Skeletal muscle satellite cell (primary cell): ENCODE measurements around the gene TOM1L1.

ENCODE experiments used
- H3K27me3 ChIP-seq: 2 replicates; pipeline ENCODE4 v1.7.0; 2013; ENCODE audit warnings: low read length; ENCODE audit not compliant: control insufficient read depth, insufficient read depth
- H3K36me3 ChIP-seq: 2 replicates; pipeline ENCODE4 v1.7.0; 2013; ENCODE audit warnings: mild to moderate bottlenecking, control low read depth, low read length; ENCODE audit not compliant: insufficient read depth
- H3K4me1 ChIP-seq: 2 replicates; pipeline ENCODE4 v1.7.0; 2013; ENCODE audit warnings: low read length; ENCODE audit not compliant: control insufficient read depth, insufficient read depth
- H3K4me2 ChIP-seq: 2 replicates; pipeline ENCODE4 v1.7.0; 2013; ENCODE audit warnings: mild to moderate bottlenecking, low read length
- H3K4me3 ChIP-seq: 2 replicates; pipeline ENCODE4 v1.7.0; 2013; ENCODE audit warnings: low read length
- H3K9ac ChIP-seq: 2 replicates; pipeline ENCODE4 v1.7.0; 2013; ENCODE audit warnings: mild to moderate bottlenecking, low read depth, low read length, moderate library complexity
- H3K9me3 ChIP-seq: replicated peaks from 2 replicates; pipeline ENCODE4 v1.7.0; 2013; ENCODE audit warnings: mild to moderate bottlenecking, control low read depth, low read length

TOM1L1 gene

GRCh38 chr17:54876656-54877195 lies 23.9 kb upstream of the TOM1L1 start:
- Histone ChIP-seq H3K36me3 (no peaks in the 10 kb centered on the region), H3K9me3 (no peaks in the 10 kb centered on the region), H3K4me1 (no peaks in the 10 kb centered on the region), H3K4me2 (no peak overlapping the region), H3K9ac (no peak overlapping the region), H3K4me3 (no peak overlapping the region), H3K27me3 (no peaks in the 10 kb centered on the region)

DNA sequence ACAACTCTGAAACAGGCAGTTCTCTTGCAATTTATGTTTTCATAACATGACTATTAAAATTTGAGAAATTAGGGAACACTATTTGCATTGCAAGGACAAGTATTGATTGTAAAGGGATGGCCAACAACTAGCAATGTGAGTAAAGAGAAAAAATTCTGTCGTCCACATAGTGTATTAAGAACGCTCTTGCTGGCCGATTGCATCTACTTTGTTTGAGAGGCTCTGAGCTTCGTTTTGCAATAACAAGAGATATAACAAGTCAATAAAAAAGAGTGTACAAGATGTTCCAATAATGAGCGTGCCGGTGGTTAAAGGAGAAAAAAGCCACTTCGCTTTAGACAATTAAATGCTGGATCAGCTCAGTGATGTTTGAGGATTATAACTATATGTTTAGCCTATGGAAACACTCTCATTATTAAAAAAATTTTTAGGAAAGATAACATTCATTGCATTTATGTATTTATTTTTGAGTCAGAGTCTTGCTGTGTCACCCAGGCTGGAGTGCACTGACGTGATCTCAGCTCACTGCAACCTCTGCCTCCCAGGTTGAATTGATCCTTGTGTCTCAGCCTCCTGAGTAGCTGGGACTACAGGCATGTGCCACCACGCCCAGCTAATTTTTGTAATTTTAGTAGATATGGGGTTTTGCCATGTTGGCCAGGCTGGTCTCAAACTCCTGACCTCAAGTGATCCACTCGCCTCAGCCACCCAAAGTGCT lies 19.2 kb upstream of the TOM1L1 start:
- Histone ChIP-seq H3K4me1 (no peaks in the 10 kb centered on the region), H3K9me3 (no peaks in the 10 kb centered on the region), H3K9ac (no peak overlapping the region)

DNA sequence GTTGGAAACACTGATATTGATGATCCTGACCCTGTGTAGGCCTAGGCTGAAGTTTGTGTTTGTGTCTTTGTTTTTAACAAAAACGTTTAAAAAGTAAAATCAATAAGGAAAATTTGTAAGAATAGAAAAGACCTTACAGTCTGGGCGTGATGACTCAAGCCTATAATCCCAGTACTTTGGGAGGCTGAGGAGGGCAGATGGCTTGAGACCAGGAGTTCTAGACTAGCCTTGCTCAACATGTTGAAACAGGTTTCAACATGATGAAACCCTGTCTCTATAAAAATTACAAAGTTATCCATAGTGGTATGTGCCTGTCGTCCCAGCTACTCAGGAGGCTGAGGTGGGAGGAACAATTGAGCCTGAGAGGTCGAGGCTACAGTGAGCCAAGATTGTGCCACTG lies 18.3 kb upstream of the TOM1L1 start:
- Histone ChIP-seq H3K36me3 (no peaks in the 10 kb centered on the region), H3K27me3 (no peaks in the 10 kb centered on the region), H3K4me3 (no peak overlapping the region), H3K4me2 (no peak overlapping the region), H3K9ac (no peak overlapping the region), H3K9me3 (no peaks in the 10 kb centered on the region), H3K4me1 (no peaks in the 10 kb centered on the region)

More for the DNA sequence above, 19.2 kb upstream of the TOM1L1 start:
- H3K4me3 ChIP-seq: no peak overlapping the region
- H3K4me2 ChIP-seq: no peak overlapping the region
- no peaks in the 10 kb centered on the region for H3K27me3 ChIP-seq
- H3K36me3 ChIP-seq: no peaks in the 10 kb centered on the region

- Histone ChIP-seq H3K4me3 (no peak overlapping the region), H3K9ac (no peak overlapping the region), H3K9me3 (no peaks in the 10 kb centered on the region), H3K4me2 (no peak overlapping the region), H3K27me3 (no peaks in the 10 kb centered on the region), H3K4me1 (no peaks in the 10 kb centered on the region), H3K36me3 (no peaks in the 10 kb centered on the region)
Measured at GRCh38 chr17:54882950-54883349, 17.7 kb upstream of the TOM1L1 start.

- no peaks in the 10 kb centered on the region for H3K36me3 ChIP-seq
- H3K9ac ChIP-seq: no peak overlapping the region
- no peaks in the 10 kb centered on the region for H3K9me3 ChIP-seq
- no peak overlapping the region for H3K4me3 ChIP-seq
- H3K4me2 ChIP-seq: no peak overlapping the region
- no peaks in the 10 kb centered on the region for H3K4me1 ChIP-seq
- no peaks in the 10 kb centered on the region for H3K27me3 ChIP-seq
Measured at GRCh38 chr17:54883939-54884338, 16.7 kb upstream of the TOM1L1 start.

GRCh38 chr17:54887787-54888186 lies 12.9 kb upstream of the TOM1L1 start:
- H3K4me1 ChIP-seq: peaks cover 3% of the 10 kb centered on the region
- H3K4me3 ChIP-seq: no peak overlapping the region
- H3K4me2 ChIP-seq: no peak overlapping the region
- no peaks in the 10 kb centered on the region for H3K9me3 ChIP-seq
- no peaks in the 10 kb centered on the region for H3K27me3 ChIP-seq
- no peak overlapping the region for H3K9ac ChIP-seq
- H3K36me3 ChIP-seq: no peaks in the 10 kb centered on the region

DNA sequence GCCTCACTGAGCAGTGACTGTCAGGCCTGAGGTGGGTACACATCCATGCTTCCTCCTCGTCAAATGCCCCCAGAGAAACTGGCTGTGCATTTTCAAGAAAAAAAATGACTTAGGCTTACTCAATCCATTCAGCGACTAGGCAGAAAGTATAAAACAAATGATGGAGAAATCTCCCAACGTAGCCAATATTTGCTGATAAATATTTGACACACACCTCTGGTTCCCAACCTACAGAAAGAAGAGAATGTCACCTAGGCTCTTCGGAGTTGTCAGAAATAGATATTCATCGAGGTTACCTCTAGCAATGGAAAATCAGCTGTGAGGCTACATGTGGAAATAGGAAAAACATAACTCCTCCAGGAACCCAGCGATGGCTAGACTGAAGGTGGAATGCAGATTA lies 12.4 kb upstream of the TOM1L1 start:
- no peaks in the 10 kb centered on the region for H3K27me3 ChIP-seq
- H3K4me3 ChIP-seq: no peak overlapping the region
- H3K4me1 ChIP-seq: peaks cover 3% of the 10 kb centered on the region
- no peak overlapping the region for H3K4me2 ChIP-seq
- no peaks in the 10 kb centered on the region for H3K9me3 ChIP-seq
- no peaks in the 10 kb centered on the region for H3K36me3 ChIP-seq
- H3K9ac ChIP-seq: no peak overlapping the region

- peaks cover 4% of the 10 kb centered on the region for H3K27me3 ChIP-seq
- H3K4me2 ChIP-seq: no peak overlapping the region
- no peak overlapping the region for H3K9ac ChIP-seq
Measured at GRCh38 chr17:54888981-54889380, 11.7 kb upstream of the TOM1L1 start.

GRCh38 chr17:54891176-54891821 lies 9.4 kb upstream of the TOM1L1 start:
- H3K9ac ChIP-seq: no peak overlapping the region
- no peaks in the 10 kb centered on the region for H3K36me3 ChIP-seq
- peaks cover 7% of the 10 kb centered on the region for H3K27me3 ChIP-seq
- H3K4me1 ChIP-seq: peaks cover 3% of the 10 kb centered on the region
- H3K4me3 ChIP-seq: no peak overlapping the region
- H3K4me2 ChIP-seq: no peak overlapping the region
- H3K9me3 ChIP-seq: no peaks in the 10 kb centered on the region

More at GRCh38 chr17:54888981-54889380, 11.7 kb upstream of the TOM1L1 start:
- H3K9me3 ChIP-seq: no peaks in the 10 kb centered on the region
- H3K4me1 ChIP-seq: peaks cover 3% of the 10 kb centered on the region
- no peak overlapping the region for H3K4me3 ChIP-seq
- H3K36me3 ChIP-seq: no peaks in the 10 kb centered on the region

DNA sequence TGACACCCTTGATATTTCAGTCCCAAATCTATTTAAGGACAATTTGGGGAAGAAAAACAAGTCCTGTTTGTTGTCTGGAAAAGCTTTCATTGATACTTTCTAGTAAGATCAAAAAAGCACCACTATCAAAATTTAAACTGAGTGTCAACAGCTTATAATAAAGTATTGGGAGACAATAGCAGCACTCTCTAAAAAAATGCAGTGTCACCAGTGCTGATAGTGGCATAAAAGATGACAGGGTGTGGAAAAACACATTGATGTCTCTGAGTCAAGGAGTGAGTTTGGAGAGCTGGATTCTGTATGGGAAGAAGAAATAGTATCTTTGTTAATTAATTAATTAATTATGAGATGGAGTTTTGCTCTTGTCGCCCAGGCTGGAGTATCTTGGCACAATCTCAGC lies 8.3 kb upstream of the TOM1L1 start:
- Histone ChIP-seq H3K9ac (no peak overlapping the region), H3K27me3 (peaks cover 7% of the 10 kb centered on the region), H3K36me3 (no peaks in the 10 kb centered on the region), H3K4me2 (no peak overlapping the region), H3K4me3 (no peak overlapping the region), H3K4me1 (peaks cover 3% of the 10 kb centered on the region), H3K9me3 (no peaks in the 10 kb centered on the region)

- Histone ChIP-seq H3K27me3 (peaks cover 6% of the 10 kb centered on the region), H3K4me3 (no peak overlapping the region)
Measured at GRCh38 chr17:54898576-54898975, 2.1 kb upstream of the TOM1L1 start.

GRCh38 chr17:54899201-54899600 lies 1.5 kb upstream of the TOM1L1 start:
- Histone ChIP-seq H3K9me3 (no peaks in the 10 kb centered on the region), H3K4me3 (no peak overlapping the region), H3K4me2 (no peak overlapping the region), H3K9ac (no peak overlapping the region), H3K4me1 (peaks cover 18% of the 10 kb centered on the region), H3K27me3 (peaks cover under 1% of the 10 kb centered on the region), H3K36me3 (no peaks in the 10 kb centered on the region)

More at GRCh38 chr17:54898576-54898975, 2.1 kb upstream of the TOM1L1 start:
- Histone ChIP-seq H3K4me1 (peaks cover 18% of the 10 kb centered on the region), H3K4me2 (no peak overlapping the region), H3K36me3 (no peaks in the 10 kb centered on the region), H3K9me3 (no peaks in the 10 kb centered on the region), H3K9ac (no peak overlapping the region)
